HepG2 (cell line): ENCODE results near the gene TNS4. TPM values are rescaled to one million over a fixed set of nuclear protein-coding genes. Genes with fewer than 3 reads are reported as not detected.

ENCODE experiments used
- HNF1A ChIP-seq, 2 experiments: sonication (generic) in 1 of 2; formaldehyde crosslinking in 1 of 2; IDR thresholded peaks; 2 replicates each; pipeline versions ENCODE4 v1.4.0 to v1.6.1; 2016 to 2020; ENCODE audit warnings: borderline replicate concordance in 1 of 2, low read depth in 1 of 2, mild to moderate bottlenecking in 1 of 2, missing genetic modification reagents in 1 of 2
- KLF16 ChIP-seq, 2 experiments: sonication (generic) in 1 of 2; formaldehyde crosslinking in 1 of 2; IDR thresholded peaks; 2 replicates each; pipeline versions ENCODE4 v1.6.1 to v1.8.0; 2016 to 2023; ENCODE audit warnings: missing genetic modification reagents in 2 of 2, missing compliant biosample characterization in 1 of 2
- NAIF1 ChIP-seq: sonication (generic); formaldehyde crosslinking; IDR thresholded peaks from 2 replicates; pipeline ENCODE4 v1.5.0; 2020; ENCODE audit warnings: mild to moderate bottlenecking, missing genetic modification reagents, borderline replicate concordance
- NCOR1 ChIP-seq: fragments of 200-600 bp; sonication (generic); IDR thresholded peaks from 2 replicates; pipeline ENCODE4 v1.7.0; 2017; ENCODE audit warnings: antibody characterized with exemption, low read length, borderline replicate concordance
- TFE3 ChIP-seq: IDR thresholded peaks from 2 replicates; pipeline ENCODE4 v1.6.1; 2016
- ZNF12 ChIP-seq: sonication (generic); formaldehyde crosslinking; IDR thresholded peaks from 2 replicates; pipeline ENCODE4 v1.5.0; 2020; ENCODE audit warnings: missing genetic modification reagents
- ZNF276 ChIP-seq: sonication (generic); formaldehyde crosslinking; IDR thresholded peaks from 2 replicates; pipeline ENCODE4 v1.4.0; 2020; ENCODE audit warnings: mild to moderate bottlenecking, low read depth, missing genetic modification reagents
- ZNF30 ChIP-seq: sonication (generic); formaldehyde crosslinking; IDR thresholded peaks from 2 replicates; pipeline ENCODE4 v1.5.0; 2020; ENCODE audit warnings: mild to moderate bottlenecking, missing genetic modification reagents
- ZNF639 ChIP-seq: conservative IDR thresholded peaks from 2 replicates; pipeline ENCODE4 v1.6.1; 2018; ENCODE audit warnings: missing genetic modification reagents
- ZNF678 ChIP-seq: sonication (generic); formaldehyde crosslinking; IDR thresholded peaks from 2 replicates; pipeline ENCODE4 v1.4.0; 2020; ENCODE audit warnings: mild to moderate bottlenecking, missing genetic modification reagents
- ZNF784 ChIP-seq: sonication (generic); formaldehyde crosslinking; IDR thresholded peaks from 2 replicates; pipeline ENCODE4 v1.5.1; 2020; ENCODE audit warnings: missing genetic modification reagents, mild to moderate bottlenecking, borderline replicate concordance
- ZNF792 ChIP-seq: IDR thresholded peaks from 2 replicates; pipeline ENCODE4 v1.6.1; 2016
- ZSCAN22 ChIP-seq: sonication (generic); formaldehyde crosslinking; IDR thresholded peaks from 2 replicates; pipeline ENCODE4 v1.4.0; 2020; ENCODE audit warnings: mild to moderate bottlenecking, missing genetic modification reagents
- polyA plus RNA-seq, 8 experiments: library from polyadenylated mRNA; depleted of rRNA in 3 of 8; stranded (reverse) in 7 of 8; unstranded in 1 of 8; fragments of >200 nt; fragmentation: Illumina TruSeq in 4 of 8; extraction: Trizol in 4 of 8; gene quantifications; 2 replicates each; pipeline versions ENCODE4 v1.2.1 to v1.2.3, GENCODE V29; 2011 to 2016; ENCODE audit warnings: low read depth in 4 of 8, missing spikeins in 1 of 8, mixed read lengths in 1 of 8; ENCODE audit not compliant: insufficient read depth in 1 of 8
- total RNA-seq, 5 experiments: library from RNA; depleted of rRNA; stranded (reverse); fragments of >200 nt; fragmentation: Illumina TruSeq; extraction: Trizol; gene quantifications; 2 replicates each; pipeline ENCODE4 v1.2.3, GENCODE V29; 2016; ENCODE audit warnings: low read depth in 1 of 5
- TF ChIP-seq, protein P1 (sequence below): sonication (generic); formaldehyde crosslinking; IDR thresholded peaks from 2 replicates; pipeline ENCODE4 v1.4.0; 2020; ENCODE audit warnings: missing genetic modification reagents
- TF ChIP-seq, protein P2 (sequence below): IDR thresholded peaks from 2 replicates; pipeline ENCODE4 v1.6.1; 2016; ENCODE audit warnings: low read depth, borderline replicate concordance

Gene TNS4
- total and polyA plus RNA-seq, 2 of the 13 experiments (the other 11 are each of a cell fraction or from before 2014, with no cell fraction given), result 0.58 to 2.1 TPM

- TF ChIP-seq, protein P1, sequence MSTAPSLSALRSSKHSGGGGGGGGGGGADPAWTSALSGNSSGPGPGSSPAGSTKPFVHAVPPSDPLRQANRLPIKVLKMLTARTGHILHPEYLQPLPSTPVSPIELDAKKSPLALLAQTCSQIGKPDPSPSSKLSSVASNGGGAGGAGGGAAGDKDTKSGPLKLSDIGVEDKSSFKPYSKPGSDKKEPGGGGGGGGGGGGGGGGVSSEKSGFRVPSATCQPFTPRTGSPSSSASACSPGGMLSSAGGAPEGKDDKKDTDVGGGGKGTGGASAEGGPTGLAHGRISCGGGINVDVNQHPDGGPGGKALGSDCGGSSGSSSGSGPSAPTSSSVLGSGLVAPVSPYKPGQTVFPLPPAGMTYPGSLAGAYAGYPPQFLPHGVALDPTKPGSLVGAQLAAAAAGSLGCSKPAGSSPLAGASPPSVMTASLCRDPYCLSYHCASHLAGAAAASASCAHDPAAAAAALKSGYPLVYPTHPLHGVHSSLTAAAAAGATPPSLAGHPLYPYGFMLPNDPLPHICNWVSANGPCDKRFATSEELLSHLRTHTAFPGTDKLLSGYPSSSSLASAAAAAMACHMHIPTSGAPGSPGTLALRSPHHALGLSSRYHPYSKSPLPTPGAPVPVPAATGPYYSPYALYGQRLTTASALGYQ (CRISPR knock-in tag), result peak; percentile 84
- TF ChIP-seq ZNF792 (CRISPR knock-in tag), result peak; percentile 94
- TF ChIP-seq ZNF12 (CRISPR knock-in tag), result peak; percentile 84
- TF ChIP-seq ZNF784, result peak; percentile 86; the same call in 1 of the 2 replicates
- TF ChIP-seq HNF1A (IDR thresholded peaks at IDR 0.05; ENCODE audit: low read depth), result peak; percentile 69
- TF ChIP-seq HNF1A (CRISPR knock-in tag; IDR thresholded peaks at IDR 0.05; ENCODE audit: borderline replicate concordance), result peak; percentile 90; the same call in 1 of the 2 replicates
- TF ChIP-seq ZNF678 (CRISPR knock-in tag), result no peak
- no peak for TF ChIP-seq ZSCAN22
- no peak; the same call in 1 of the 2 replicates for TF ChIP-seq ZNF30
- TF ChIP-seq, protein P2, sequence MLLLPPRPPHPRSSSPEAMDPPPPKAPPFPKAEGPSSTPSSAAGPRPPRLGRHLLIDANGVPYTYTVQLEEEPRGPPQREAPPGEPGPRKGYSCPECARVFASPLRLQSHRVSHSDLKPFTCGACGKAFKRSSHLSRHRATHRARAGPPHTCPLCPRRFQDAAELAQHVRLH, result peak; percentile 99
- TF ChIP-seq TFE3 (CRISPR knock-in tag), result peak; percentile 89
- TF ChIP-seq KLF16 (CRISPR knock-in tag; IDR thresholded peaks at IDR 0.05), result peak in 1 of 2 experiments; percentile 98; a peak in 2 of 4 replicates
- TF ChIP-seq NAIF1, result peak; percentile 69; the same call in 1 of the 2 replicates
- peak; percentile 92; the same call in 1 of the 2 replicates for TF ChIP-seq ZNF276 (CRISPR knock-in tag)
- peak; percentile 93 for TF ChIP-seq ZNF639 (CRISPR knock-in tag)
- TF ChIP-seq NCOR1, result peak; percentile 85; the same call in 1 of the 2 replicates
Observed at GRCh38 chr17:40548982-40549685, 47.7 kb upstream of the TNS4 start (continued).
